B cell (primary cell): ENCODE data around the gene CEP128.

Experiments
- EZH2 ChIP-seq: IDR thresholded peaks from 2 replicates; pipeline ENCODE4 v1.6.1; 2012; ENCODE audit warnings: borderline replicate concordance, low read depth, mild to moderate bottlenecking, moderate library complexity, low read length; ENCODE audit not compliant: insufficient read depth, poor library complexity, severe bottlenecking
- TF ChIP-seq, protein P1 (sequence below): fragments of 200-600 bp; IDR thresholded peaks from one replicate; pipeline ENCODE4 v1.8.0; 2022; ENCODE audit warnings: antibody characterized with exemption, mild to moderate bottlenecking

GRCh38 chr14:80981156-80981555, 39.6 kb upstream of the CEP128 start:
- TF ChIP-seq, protein P1, sequence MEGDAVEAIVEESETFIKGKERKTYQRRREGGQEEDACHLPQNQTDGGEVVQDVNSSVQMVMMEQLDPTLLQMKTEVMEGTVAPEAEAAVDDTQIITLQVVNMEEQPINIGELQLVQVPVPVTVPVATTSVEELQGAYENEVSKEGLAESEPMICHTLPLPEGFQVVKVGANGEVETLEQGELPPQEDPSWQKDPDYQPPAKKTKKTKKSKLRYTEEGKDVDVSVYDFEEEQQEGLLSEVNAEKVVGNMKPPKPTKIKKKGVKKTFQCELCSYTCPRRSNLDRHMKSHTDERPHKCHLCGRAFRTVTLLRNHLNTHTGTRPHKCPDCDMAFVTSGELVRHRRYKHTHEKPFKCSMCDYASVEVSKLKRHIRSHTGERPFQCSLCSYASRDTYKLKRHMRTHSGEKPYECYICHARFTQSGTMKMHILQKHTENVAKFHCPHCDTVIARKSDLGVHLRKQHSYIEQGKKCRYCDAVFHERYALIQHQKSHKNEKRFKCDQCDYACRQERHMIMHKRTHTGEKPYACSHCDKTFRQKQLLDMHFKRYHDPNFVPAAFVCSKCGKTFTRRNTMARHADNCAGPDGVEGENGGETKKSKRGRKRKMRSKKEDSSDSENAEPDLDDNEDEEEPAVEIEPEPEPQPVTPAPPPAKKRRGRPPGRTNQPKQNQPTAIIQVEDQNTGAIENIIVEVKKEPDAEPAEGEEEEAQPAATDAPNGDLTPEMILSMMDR: no peak
- TF ChIP-seq EZH2: no peak
